Parathyroid adenoma (tissue), 2 donors: Measurements from ENCODE around the gene OPHN1.

Source experiments
- H2AFZ ChIP-seq: fragments of 300-600 bp; sonication (generic); one replicate; pipeline ENCODE4 v1.7.0; 2017; ENCODE audit warnings: antibody characterized with exemption, mild to moderate bottlenecking
- H3K27ac ChIP-seq: fragments of 300-600 bp; sonication (generic); one replicate; pipeline ENCODE4 v1.7.0; 2017
- H3K27me3 ChIP-seq: fragments of 300-600 bp; sonication (generic); one replicate; pipeline ENCODE4 v1.7.0; 2017; ENCODE audit warnings: low read length; ENCODE audit not compliant: control insufficient read depth, insufficient read depth
- H3K36me3 ChIP-seq: fragments of 300-600 bp; sonication (generic); one replicate; pipeline ENCODE4 v1.7.0; 2017; ENCODE audit warnings: low read length; ENCODE audit not compliant: control insufficient read depth, insufficient read depth
- H3K4me1 ChIP-seq: fragments of 300-600 bp; sonication (generic); one replicate; pipeline ENCODE4 v1.7.0; 2017; ENCODE audit warnings: control low read depth
- H3K4me2 ChIP-seq: fragments of 300-600 bp; sonication (generic); one replicate; pipeline ENCODE4 v1.7.0; 2017; ENCODE audit warnings: low read length
- H3K4me3 ChIP-seq: fragments of 300-600 bp; sonication (generic); one replicate; pipeline ENCODE4 v1.7.0; 2017; ENCODE audit warnings: low read depth, low read length
- H3K79me2 ChIP-seq: fragments of 300-600 bp; sonication (generic); one replicate; pipeline ENCODE4 v1.7.0; 2017; ENCODE audit warnings: control low read depth
- H3K9ac ChIP-seq: fragments of 300-600 bp; sonication (generic); one replicate; pipeline ENCODE4 v1.7.0; 2017; ENCODE audit warnings: mild to moderate bottlenecking
- H3K9me3 ChIP-seq: fragments of 300-600 bp; sonication (generic); one replicate; pipeline ENCODE4 v1.7.0; 2017; ENCODE audit warnings: low read length; ENCODE audit not compliant: control insufficient read depth
- CTCF ChIP-seq: fragments of 300-600 bp; sonication (generic); IDR thresholded peaks from one replicate; pipeline ENCODE4 v1.7.0; 2017; ENCODE audit warnings: antibody characterized with exemption, mild to moderate bottlenecking
- donor health status: primary hyperparathyroidism.

OPHN1 gene

GRCh38 chrX:68114573-68115129 lies 318.6 kb downstream of the OPHN1 start:
- Histone ChIP-seq H3K79me2 (no peaks in the 10 kb centered on the region), H3K4me3 (no peak overlapping the region), H3K27me3 (no peaks in the 10 kb centered on the region), H3K9me3 (no peaks in the 10 kb centered on the region), H3K4me1 (no peaks in the 10 kb centered on the region), H3K4me2 (no peak overlapping the region), H3K36me3 (no peaks in the 10 kb centered on the region), H2AFZ (no peak overlapping the region), H3K27ac (no peak overlapping the region), H3K9ac (no peak overlapping the region)
- TF ChIP-seq CTCF: no peak

- no peak for TF ChIP-seq CTCF
These were observed 319.3 kb downstream of the OPHN1 start for GRCh38 chrX:68113837-68114572.

GRCh38 chrX:68112321-68112720 lies 321.0 kb downstream of the OPHN1 start:
- H3K9ac ChIP-seq: no peak overlapping the region
- no peak overlapping the region for H2AFZ ChIP-seq
- no peak for TF ChIP-seq CTCF
- no peaks in the 10 kb centered on the region for H3K9me3 ChIP-seq
- no peaks in the 10 kb centered on the region for H3K4me1 ChIP-seq
- no peaks in the 10 kb centered on the region for H3K79me2 ChIP-seq
- no peak overlapping the region for H3K4me3 ChIP-seq
- H3K36me3 ChIP-seq: no peaks in the 10 kb centered on the region
- H3K4me2 ChIP-seq: no peak overlapping the region
- H3K27me3 ChIP-seq: no peaks in the 10 kb centered on the region
- H3K27ac ChIP-seq: no peak overlapping the region

More at GRCh38 chrX:68113837-68114572, 319.3 kb downstream of the OPHN1 start:
- no peaks in the 10 kb centered on the region for H3K9me3 ChIP-seq
- no peak overlapping the region for H3K9ac ChIP-seq
- H3K4me2 ChIP-seq: no peak overlapping the region
- H3K36me3 ChIP-seq: no peaks in the 10 kb centered on the region
- H3K4me1 ChIP-seq: no peaks in the 10 kb centered on the region
- no peak overlapping the region for H2AFZ ChIP-seq
- H3K79me2 ChIP-seq: no peaks in the 10 kb centered on the region
- H3K27me3 ChIP-seq: no peaks in the 10 kb centered on the region
- H3K4me3 ChIP-seq: no peak overlapping the region
- H3K27ac ChIP-seq: no peak overlapping the region

- no peak overlapping the region for H3K27ac ChIP-seq
- TF ChIP-seq CTCF: no peak
- no peak overlapping the region for H3K4me2 ChIP-seq
- no peaks in the 10 kb centered on the region for H3K27me3 ChIP-seq
- no peaks in the 10 kb centered on the region for H3K36me3 ChIP-seq
- H3K9ac ChIP-seq: no peak overlapping the region
- H3K4me3 ChIP-seq: no peak overlapping the region
- H2AFZ ChIP-seq: no peak overlapping the region
- no peaks in the 10 kb centered on the region for H3K79me2 ChIP-seq
- H3K9me3 ChIP-seq: no peaks in the 10 kb centered on the region
- no peaks in the 10 kb centered on the region for H3K4me1 ChIP-seq
These were observed 324.1 kb downstream of the OPHN1 start for GRCh38 chrX:68109162-68109561.

GRCh38 chrX:68098431-68098830 lies 334.9 kb downstream of the OPHN1 start:
- no peak overlapping the region for H3K4me2 ChIP-seq
- H3K4me3 ChIP-seq: no peak overlapping the region
- no peaks in the 10 kb centered on the region for H3K4me1 ChIP-seq
- H2AFZ ChIP-seq: no peak overlapping the region
- no peaks in the 10 kb centered on the region for H3K9me3 ChIP-seq
- no peak overlapping the region for H3K27ac ChIP-seq
- no peaks in the 10 kb centered on the region for H3K79me2 ChIP-seq
- H3K27me3 ChIP-seq: no peaks in the 10 kb centered on the region
- H3K36me3 ChIP-seq: no peaks in the 10 kb centered on the region
- TF ChIP-seq CTCF: no peak
- H3K9ac ChIP-seq: no peak overlapping the region
